Measurements from ENCODE around the gene CSH2. TPM values are rescaled to one million over a fixed set of nuclear protein-coding genes. Genes with fewer than 3 reads are reported as not detected.

The CSH2 gene
- total and polyA plus RNA-seq, 9 of the 15 experiments (the other 6 are each of a cell fraction or from before 2014, with no cell fraction given), result not detected

- H2AFZ ChIP-seq (ENCODE audit: low read depth, low read length), result no peak overlapping the region
- H3K4me3 ChIP-seq, result no peak overlapping the region
- 83% methylated on average over 8 of the region's 9 CpGs for WGBS (ENCODE audit: insufficient coverage, low coverage, missing lambda C conversion rate)
- peaks cover 32% of the 10 kb centered on the region for H3K79me2 ChIP-seq (ENCODE audit: control insufficient read depth, insufficient read depth, low read length)
- DNase-seq (ENCODE audit: extremely low read depth in 1 of 4, low spot score in 3 of 4) (no peak), FAIRE-seq (no peak), ATAC-seq (no peak)
- H3K9ac ChIP-seq (ENCODE audit: insufficient read depth in 1 of 2, low read depth in 2 of 2, low read length in 2 of 2), result no peak overlapping the region
- no peaks in the 10 kb centered on the region for H3K9me1 ChIP-seq (ENCODE audit: control insufficient read depth, insufficient read depth, low read length)
- ChIA-PET CTCF (ENCODE audit: low intra/inter-chr PET ratio) (interaction anchor here (1.1 to 2.4 kb wide), 3 partner anchors 137 to 410 kb away, joined by 3 to 7 read pairs (median 3); no protein-coding TSS in a partner anchor), POLR2A (interaction anchor here (2.2 kb wide), 1 partner anchor 9 kb away, joined by 6 read pairs; the partner anchor contains the start of gene PSMC5)
- H4K20me1 ChIP-seq (replicated peaks; ENCODE audit: control insufficient read depth, insufficient read depth, low read length), result no peaks in the 10 kb centered on the region
- H3K4me1 ChIP-seq (replicated peaks in 1 of 2; ENCODE audit: control insufficient read depth in 2 of 2, insufficient read depth in 2 of 2, low read length in 2 of 2), result peaks cover 3 to 30% of the 10 kb centered on the region in 2 experiments; a peak in 4 of 5 replicates
- H3K27ac ChIP-seq (ENCODE audit: extremely low read depth, low read depth, low read length), result no peak overlapping the region
- intact Hi-C loops (cut with micrococcal nuclease) (loop anchor here (10.0 kb wide), 1 partner anchor 140 kb away; no protein-coding TSS in a partner anchor), in situ Hi-C loops (cut with MboI) (loop anchor here (25.0 kb wide), 1 partner anchor 398 kb away; the partner anchor contains the start of gene CYB561)
- H3K27me3 ChIP-seq (ENCODE audit: control insufficient read depth in 2 of 2, insufficient read depth in 2 of 2, low read length in 2 of 2), result no peaks in the 10 kb centered on the region
- no TSS peak for BruUV-seq (replicated peaks)
- H3K9me3 ChIP-seq (replicated peaks; ENCODE audit: control insufficient read depth, insufficient read depth, low read depth, low read length), result no peaks in the 10 kb centered on the region
- peaks cover 83% of the 10 kb centered on the region for H3K36me3 ChIP-seq (ENCODE audit: control insufficient read depth, insufficient read depth, low read length)
- TF ChIP-seq PBX2 (CRISPR knock-in tag; IDR thresholded peaks at IDR 0.05; ENCODE audit: low read depth) (no peak), PBX2 (tag; conservative IDR thresholded peaks at IDR 0.05; ENCODE audit: low read depth) (peak; percentile 27; the same call in 1 of the 2 replicates), TAF9B (IDR thresholded peaks at IDR 0.05; ENCODE audit: partially characterized antibody) (no peak), SFPQ (IDR thresholded peaks at IDR 0.05; ENCODE audit: low read depth, low read length) (no peak), ATF7 (IDR thresholded peaks at IDR 0.05) (peak; percentile 2; the same call in 1 of the 2 replicates)
- no peak overlapping the region for H3K4me2 ChIP-seq (ENCODE audit: insufficient read depth, low read length)
Measured at GRCh38 chr17:63835167-63835720, 38.2 kb downstream of the CSH2 start.

Data from K562 (cell line).